Measurements from ENCODE around the gene KRTAP19-8.

Gene KRTAP19-8, protein sequence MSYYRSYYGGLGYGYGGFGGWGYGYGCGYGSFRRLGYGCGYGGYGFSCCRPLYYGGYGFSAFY

DNA sequence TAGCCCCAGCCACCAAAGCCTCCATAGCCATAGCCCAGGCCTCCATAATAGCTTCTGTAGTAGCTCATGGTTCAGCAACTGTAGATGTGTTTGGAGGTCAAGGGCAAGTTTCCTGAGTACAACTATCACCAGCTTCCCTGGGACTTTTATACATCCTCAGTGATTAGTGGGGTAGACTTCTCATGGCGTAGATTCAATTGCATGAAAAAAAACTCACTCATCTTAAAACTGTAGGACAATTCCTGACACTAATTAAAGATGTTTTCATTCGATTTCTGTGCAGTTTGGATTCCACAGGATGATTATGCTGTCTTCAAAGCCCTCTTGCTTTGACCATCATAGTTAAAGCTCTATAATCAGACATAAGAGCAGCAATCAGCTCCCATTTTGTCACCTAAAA lies at the start of gene KRTAP19-8:
Gene KRTAP19-8 (minus strand): TSS at position 101 of the 400 bp plus-strand sequence. CDS start 33 bp downstream, at position 68.
- DNase-seq, result no peak

DNA sequence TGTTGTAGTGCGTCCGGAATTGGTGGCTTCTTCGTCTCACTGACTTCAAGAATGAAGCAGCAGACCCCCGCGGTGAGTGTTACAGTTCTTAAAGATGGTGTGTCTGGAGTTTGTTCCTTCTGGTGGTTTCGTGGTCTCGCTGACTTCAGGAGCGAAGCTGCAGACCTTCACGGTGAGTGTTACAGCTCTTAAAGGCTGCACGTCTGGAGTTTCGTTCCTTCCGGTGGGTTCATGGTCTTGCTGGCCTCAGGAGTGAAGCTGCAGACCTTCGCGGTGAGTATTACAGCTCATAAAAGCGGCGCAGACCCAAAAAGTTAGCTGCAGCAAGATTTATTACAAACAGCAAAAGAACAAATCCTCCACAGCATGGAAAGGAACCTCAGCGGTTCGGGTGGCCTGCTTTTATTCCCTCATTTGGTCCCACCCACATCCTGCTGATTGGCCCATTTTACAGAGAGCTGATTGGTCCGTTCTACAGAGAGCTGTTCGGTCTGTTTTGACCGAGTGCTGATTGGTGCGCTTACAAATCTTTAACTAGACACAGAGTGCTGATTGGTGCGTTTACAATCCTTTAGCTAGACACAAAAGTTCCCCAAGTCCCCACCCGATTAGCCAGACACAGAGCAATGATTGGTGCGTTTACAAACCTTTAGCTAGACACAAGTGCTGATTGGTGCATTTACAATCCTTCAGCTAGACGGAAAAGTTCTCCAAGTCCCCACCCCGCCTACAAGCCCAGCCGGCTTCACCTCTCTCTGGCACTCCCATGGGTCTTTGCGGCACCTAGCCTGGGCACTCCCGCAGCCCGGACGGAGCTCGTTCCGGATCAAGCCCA lies 49.6 kb upstream of the KRTAP19-8 start:
- DNase-seq, result no peak

DNA sequence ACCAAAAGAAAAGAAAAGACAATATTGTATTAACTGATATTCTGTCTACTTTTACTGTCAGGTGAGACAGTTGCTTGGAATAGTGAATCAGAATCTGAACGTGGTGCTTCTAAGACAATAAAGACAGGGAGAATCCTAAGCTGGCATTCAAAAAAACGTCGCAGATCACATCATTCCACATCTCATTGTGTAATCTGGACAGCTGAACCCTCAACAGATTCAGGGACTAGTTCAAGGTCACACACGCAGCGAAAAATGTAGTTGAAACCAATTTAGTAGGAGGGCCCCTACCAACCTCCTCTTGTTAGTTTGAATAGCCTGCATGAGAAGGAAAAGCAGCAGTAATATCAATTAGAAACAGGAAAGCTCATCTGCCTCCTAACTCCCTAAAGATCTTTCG lies 46.4 kb upstream of the KRTAP19-8 start:
- no peak for DNase-seq

DNA sequence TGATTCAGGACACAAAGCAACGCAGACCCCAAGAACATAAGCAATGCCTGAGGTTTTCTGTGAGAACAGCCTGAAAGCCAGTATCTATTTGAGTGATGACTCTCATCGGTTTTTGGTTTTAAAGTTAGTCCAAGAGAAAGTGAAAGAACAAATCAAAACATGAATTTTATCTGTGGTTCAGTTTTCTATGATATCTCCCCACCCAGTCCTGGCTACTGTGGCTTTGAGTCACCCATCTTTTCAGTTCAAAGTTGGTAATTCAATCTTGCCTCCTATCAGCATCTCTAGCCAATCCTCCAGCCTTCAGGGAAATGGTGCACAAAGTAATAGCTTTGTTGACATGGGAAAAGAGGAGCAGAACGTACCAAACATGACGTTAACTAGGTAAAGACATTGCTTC lies 40.5 kb upstream of the KRTAP19-8 start:
- DNase-seq, result no peak

DNA sequence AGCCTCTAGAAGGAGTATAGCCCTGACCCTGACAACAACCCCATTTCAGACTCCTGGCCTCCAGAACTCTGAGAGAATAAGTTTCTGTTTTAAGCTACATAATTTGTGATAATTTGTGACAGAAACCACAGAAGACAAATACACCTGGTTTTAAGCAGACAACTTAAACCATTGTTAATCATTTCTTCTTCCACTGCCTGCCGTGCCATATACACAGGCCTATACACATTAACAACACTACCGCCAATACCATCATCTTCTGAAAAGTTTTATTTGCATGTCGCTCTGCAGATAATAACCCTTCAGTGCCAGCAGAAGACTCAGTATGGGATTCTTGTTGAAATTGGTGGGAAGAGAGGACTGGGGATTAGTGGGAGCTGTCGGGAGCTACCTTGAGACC lies 39.9 kb upstream of the KRTAP19-8 start:
- DNase-seq, result no peak

DNA sequence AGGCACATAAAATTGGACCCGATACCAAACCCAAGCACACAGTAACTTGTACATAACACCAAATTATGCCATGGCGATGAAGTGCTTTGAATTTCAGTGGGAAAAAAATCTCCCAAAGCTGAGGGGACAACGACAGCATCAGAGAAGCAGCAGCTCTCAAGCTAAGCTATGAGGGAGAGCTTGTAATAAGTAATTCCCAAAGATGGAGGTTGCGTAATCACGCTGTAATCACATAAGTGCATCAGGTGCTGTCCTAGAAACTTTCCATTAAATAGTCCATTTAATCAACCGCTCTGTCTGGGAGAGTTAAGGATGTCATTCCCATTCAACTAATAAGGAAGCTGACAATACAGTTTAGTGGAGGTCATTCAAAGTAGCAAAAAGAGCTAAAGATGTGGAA lies 37.6 kb upstream of the KRTAP19-8 start:
- DNase-seq, result no peak

DNA sequence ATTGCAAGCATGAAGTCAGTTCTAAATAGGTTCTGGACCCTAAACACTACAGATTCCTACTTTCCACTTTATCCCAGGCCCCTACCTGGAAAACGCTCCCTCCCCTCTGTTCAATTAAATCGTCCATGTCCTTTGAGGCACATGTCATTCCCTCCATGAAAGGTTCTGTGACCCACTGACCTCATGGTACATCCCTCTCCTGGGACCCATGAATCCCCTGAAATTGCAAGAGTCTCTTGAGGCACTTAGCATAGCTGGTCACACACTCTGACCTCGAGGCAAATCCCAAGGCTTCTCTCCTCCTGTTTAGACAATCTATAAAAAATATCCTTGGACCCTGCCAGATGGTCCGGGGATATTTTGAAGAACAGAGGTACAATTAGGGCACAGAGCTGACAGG lies 34.3 kb upstream of the KRTAP19-8 start:
- DNase-seq, result no peak

DNA sequence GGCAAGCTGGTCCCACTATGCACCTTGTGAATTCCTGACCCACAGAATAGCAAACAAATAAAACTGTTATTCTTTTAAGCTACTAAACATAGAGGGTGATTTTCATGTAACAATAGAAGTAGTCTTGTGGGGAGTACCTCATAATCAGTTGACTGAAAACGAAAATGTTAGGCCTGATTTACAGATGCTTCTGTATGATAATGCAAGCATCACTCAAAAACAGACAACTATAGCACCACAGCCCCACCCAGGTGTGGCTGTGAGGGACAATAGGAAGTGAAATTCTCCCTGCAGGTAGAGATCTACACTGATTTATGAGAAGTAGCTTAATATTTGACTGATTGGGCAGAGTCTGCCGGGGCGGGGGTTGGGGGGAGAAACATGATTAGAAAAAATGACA lies 26.5 kb upstream of the KRTAP19-8 start:
- no peak for DNase-seq

DNA sequence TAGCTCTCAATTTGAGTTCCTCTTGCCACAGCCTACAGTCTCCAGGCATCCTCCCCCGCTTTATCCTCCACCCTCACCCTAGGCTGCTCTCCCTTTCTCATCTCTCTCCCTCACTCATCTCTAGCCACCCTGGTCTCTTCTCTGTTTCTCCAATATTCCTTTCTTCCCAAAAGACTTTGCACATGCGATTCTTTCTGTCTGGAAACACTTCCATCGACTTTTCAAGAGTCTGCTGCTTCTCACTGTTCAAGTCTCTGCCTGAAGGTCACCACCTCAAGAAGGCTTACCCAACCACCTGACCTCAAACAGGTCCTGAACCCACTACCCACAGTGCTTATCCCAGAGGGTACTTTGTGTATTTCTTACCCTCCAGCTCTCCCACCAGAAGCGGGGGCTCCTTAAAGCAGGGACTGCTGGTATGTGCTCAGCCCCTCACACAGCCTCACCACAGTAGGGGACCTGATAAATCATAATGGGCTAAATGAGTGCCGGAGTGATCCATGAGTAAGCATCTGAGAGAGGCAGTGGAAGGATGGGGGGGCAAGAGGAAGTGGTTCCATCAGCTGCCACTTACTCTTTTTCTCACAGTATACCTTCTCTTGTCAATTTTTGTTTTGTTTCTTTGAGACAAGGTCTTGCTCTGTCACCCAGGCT lies 14.3 kb upstream of the KRTAP19-8 start:
- no peak for DNase-seq

DNA sequence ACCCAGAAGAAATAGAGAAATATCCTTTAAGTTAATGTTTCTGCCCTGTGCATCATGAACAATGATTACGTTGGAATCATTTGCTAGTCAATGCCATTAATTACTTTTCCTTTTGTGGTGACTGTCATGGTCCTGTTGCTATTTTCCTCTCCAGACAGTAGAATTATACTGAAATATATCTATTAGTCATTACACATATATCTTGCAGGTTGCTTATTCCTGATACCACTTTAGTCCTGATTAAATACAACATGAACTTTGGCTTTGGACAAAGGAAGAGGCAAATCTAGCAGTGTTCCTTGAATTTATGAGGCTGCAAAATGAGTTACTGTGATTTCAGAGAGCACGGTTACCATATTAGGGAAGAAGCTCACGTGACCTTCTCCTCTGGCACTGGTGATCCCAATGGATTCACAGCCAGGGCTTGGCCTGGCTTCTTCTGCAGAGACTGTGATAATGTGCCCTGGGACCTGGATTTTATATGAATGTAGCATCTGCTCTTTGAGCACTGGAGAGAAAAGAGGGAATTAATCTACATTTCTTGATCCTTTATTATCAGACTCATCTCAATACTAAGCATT lies 12.4 kb upstream of the KRTAP19-8 start:
- no peak for DNase-seq

DNA sequence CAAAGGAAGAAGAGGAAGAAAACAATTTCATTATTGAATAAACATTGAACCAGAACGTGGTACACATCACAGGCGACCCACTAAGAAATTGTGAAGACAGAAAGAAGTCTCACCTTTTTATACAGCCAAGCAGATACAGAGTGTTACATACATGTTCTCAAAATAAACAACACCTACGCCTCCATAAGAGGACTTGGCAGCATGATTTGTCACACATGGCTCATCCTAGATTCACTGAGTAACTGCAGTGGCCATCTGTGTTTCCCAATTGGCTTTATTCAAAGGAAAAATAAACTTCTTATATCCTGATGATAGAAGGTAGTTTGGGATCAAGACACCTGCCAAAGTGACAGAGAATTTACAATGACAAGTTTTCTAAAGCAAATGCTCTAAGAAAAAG lies 7.6 kb upstream of the KRTAP19-8 start:
- DNase-seq, result no peak

DNA sequence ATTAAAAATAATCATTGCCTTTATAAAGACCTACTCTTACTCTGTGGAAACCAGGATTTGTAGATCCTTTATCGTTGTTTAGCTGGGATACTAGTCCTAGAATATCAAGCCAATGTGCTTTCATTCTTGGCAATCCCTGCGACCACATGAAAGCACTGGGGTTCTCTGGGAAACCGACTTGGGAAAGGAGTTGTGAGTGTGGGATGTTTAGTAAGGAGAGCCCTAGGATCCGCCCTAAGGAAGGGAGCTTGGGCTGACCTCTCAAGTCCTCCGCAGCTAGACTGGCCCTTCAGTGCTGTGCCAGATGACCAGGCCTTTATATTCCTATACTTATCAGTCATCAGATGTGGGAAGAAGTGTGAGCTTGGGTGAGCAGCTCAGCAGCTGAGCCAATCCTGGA lies 5.2 kb upstream of the KRTAP19-8 start:
- no peak for DNase-seq

DNA sequence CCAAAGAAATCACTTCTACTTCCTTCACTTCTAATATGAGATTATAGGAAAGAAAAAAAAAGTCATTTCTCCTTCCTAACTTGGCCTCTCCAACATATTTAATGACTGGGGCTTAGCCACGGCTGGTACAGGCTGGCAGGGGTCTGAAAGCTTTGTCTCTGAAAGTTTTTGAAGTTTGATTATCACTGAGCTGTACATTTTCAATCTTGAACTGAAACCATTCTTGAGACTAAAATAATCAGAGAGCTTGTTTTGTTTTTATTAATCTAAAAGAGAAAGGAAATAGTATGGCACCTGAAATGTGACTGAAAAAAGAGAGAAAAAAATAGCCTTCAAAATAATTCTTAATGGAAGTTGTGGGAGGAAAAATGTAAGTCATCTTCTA lies 3.8 kb upstream of the KRTAP19-8 start:
- no peak for DNase-seq

DNA sequence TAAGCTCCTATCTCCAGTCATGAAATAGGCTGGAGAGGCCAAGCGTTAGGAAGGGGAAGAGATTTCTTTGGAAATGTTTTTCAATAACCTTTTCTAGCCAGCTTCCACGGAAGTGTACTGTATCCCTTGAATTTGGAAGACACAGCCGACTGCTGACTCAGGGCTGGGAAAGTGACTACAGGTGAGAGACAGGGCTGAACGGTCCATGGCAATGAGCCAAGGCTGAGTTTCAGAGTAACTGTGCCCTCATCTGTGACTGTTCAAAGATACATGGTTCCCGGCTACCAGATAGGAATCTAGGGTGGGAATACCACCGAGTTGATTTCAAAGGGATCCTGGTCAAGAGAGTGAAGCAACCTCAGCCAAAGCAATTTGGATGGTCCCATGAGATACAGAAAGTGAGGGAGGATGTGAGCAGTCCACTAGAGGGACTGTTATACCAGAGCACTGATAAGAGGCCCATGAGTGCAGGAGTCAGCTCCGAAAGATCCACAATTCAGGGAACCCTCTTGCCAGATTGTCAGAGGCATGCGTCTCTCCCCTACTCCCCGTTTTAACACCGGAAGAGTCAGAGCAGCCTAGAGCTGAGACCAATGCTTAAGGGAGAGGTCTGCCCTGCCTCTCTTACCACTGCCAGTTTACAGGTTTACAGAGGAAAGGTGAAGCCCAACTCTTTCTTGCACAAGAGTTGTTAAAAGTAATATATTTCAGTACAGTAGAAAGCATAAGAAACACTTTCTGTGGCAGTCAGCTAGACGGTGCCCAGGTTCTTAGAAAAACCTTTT lies 3.2 kb upstream of the KRTAP19-8 start:
- DNase-seq, result no peak

DNA sequence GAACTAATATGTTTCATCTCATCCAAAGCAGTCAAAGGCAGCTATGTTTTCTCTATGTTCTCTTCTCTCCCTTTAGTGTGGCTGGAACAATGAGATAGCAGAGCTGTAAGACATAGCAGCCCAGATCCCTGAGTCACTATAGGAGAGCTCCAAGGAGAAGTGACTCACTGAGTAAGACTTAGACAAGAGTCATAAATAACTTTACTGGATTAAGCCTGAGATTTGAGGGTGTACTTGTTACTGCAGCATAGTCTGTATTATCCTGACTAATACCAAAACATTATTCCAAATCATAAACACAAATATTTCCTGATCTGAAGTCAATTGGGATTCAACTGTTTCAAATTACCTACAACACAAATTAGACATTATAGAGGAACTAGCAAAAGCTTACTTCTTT lies 3.9 kb downstream of the KRTAP19-8 start:
- DNase-seq, result no peak

DNA sequence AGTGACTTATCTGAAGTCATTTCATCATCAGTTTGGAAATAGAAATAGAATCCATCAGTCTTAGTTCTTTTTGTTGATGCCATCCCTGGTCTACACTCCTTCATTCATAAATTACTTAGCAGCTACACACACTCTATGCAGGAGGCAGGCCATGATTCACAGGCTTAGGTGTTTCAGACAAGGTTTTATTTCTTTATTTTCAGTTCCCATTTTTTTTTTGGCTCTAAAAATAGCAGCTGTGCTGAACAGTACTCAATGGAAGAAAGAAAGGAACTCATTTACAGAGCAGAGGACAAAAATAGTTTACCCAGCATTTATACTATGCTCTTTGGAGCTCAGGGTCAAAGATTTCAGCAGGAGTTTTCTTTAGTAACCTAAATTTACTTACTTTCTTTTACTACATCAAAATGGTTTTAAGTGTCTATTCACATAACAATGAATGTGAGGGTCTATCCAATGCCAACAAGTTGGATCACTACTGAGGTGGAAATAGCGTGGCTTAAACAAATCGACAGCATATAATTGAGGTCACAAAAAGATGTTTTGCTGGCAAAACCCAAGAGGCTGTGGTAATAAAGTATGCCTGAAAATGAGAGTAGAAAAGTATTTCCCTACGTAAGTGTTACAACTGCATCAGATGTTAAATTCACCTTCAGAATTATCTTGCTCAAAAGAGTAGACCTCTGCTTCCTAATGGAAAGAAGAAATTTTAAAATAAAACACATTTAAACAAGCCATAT lies 7.7 kb downstream of the KRTAP19-8 start:
- DNase-seq, result no peak

DNA sequence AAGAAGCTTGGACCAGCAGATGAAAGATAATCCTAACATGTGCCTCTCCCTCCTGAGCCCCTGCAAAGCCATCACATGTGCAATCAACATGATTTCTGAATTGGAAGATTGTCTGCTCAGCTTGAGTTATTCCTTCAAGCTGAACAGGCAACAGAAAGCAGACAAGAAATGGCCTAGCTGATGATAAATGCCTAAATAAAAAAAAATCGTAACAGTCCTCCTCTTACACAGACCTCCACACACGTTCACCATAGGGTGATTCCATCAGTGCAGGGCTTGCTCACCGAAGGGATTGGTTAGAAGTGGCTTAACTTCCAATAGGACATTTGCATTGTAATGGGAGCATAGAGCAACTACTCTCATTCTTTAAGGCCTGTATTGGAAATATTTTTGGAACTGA lies 14.6 kb downstream of the KRTAP19-8 start:
- no peak for DNase-seq

DNA sequence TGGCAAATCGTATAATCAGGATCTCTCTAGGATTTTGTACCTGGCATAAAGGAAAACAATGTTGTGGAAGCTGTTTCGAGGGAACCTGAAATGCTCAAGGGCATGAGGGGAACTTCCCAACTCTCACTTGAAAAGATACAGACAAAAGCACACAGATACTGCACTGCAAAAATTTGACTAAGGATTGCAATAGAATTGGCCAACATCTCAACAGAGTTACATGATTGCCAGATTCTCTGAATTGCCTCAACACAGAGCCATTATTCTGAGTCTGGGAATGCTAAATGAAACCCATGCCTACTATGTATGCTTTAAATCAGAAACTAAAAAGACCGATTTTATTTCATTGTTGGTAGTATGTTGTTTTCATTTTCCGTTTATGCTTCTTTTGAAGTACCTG lies 16.0 kb downstream of the KRTAP19-8 start:
- DNase-seq, result no peak

DNA sequence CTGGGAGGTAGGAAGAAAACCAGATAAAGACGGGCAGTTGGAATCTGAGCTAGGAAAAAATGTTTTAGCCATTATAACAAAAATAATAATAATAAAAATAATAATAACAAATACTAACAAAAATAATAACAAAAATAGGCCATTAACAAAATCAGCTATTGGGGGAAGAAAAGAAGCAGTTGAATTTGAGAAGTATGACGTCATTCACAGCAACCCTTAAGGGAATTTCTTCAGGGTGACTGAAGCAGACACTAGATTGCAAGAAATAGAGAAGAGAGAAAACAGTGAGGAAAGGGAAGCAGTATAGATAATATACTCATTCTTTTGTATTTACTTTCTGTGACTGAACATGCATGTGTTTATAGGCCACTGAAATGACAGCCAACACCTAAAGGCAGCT lies 20.0 kb downstream of the KRTAP19-8 start:
- DNase-seq, result no peak

DNA sequence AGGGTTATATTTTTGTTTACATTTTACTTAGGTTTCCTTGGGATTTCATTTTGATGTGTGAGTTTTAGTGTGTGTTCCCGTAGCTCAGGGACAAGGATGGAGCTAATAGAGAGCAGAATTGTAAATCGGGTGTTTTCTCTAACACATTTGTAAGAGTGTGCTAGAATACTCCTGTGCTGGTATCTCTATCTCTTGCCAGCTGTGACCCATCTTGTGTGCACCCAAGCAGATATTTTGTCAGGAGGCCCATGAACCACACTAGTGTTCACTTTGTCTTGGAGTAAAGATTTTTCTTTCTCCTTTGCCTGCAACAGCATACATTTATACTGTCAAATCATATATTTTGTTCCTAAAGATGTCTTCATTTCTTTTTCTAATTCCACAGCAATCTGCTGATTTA lies 23.4 kb downstream of the KRTAP19-8 start:
- no peak for DNase-seq

DNA sequence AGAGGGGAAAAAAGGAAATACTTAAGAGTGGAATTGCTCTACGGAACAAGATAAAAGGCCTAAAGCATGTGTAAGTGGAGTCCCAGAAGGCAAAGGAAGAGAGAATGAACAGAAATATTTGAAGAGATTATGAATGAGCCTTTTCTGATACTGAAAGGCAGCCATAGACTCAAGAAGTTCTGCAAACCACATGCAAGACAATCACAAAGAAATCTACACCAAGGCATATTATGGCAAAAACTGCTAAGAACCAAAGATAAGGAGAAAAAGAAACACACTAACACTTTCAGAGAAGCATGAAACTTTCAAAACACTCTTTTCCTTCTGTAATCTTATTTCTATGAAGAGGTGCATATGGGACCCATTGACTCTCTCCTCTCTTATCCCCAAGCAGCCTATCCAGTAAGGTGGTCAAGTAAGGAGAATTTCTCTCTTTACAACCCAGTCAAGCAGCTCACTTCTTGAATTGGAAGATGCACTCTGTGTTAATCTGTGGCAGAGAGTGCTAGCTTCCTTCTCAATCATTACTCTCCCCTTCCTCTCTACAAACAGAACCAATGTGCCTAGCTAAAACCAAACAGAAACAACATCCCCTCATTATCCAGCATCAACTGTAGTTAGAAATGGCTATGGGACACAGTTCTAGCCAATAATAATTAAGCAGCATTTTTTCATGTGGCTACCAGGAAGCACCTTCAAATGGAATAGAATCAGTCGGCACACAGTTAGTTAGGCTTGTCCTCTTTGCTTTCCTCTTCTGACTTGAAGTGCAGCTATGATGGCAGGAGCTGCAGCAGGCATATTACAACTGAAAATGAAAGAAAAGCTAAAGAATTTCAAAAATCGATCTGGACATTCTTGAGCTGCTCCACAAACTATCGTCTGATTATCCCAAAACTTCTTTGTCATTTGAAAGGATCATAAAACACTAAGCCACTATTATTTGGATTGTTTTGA lies 25.9 kb downstream of the KRTAP19-8 start:
- DNase-seq, result no peak

Data from NCI-H187 (cell line).